Activated CD8-positive, alpha-beta memory T cell treated with anti-CD3 and anti-CD28 coated beads, Interleukin-2, amount 50 U/mL, for 24 hours (primary cell): ENCODE data around the gene TIFAB.

Experiments used
- DNase-seq: peaks from one replicate; pipeline ENCODE4 v3.0.0-alpha.2; 2020; ENCODE audit errors: extremely low read depth

TIFAB gene

DNA sequence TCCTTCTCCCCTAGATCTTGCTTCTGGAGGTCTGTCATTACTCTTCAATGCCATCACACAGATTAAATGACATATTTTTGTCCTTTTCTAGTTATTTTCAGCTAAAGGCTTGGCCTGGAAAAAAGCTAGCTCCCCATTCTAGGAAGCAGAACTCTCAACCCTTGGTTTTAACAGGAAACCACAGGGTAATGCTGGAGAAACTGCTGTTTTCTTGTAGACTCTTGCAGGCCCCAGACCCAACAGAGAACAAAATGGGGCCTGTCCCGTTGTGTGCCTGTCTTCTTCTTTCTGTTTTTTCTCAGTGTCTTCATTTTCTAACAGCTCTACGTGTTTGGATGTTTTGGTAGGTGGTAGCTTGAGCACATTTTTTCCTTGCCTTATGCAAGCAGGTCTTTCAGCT, 26.5 kb downstream of the TIFAB start:
- no peak for DNase-seq

DNA sequence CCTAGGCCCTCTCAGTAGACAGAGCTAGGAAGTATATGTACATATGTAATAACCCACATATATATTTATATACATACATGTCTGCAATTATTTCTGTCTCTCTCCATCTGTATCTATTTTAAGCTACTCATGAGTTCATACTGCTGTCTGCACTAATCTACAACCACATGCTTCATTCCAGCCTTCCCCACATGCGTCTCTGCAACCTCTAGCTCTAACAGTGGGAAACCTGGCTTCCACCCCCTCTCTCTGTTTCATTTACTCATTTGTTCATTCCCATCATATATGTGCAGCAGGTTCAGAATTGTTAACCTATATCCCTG, 28.3 kb downstream of the TIFAB start:
- no peak for DNase-seq

DNA sequence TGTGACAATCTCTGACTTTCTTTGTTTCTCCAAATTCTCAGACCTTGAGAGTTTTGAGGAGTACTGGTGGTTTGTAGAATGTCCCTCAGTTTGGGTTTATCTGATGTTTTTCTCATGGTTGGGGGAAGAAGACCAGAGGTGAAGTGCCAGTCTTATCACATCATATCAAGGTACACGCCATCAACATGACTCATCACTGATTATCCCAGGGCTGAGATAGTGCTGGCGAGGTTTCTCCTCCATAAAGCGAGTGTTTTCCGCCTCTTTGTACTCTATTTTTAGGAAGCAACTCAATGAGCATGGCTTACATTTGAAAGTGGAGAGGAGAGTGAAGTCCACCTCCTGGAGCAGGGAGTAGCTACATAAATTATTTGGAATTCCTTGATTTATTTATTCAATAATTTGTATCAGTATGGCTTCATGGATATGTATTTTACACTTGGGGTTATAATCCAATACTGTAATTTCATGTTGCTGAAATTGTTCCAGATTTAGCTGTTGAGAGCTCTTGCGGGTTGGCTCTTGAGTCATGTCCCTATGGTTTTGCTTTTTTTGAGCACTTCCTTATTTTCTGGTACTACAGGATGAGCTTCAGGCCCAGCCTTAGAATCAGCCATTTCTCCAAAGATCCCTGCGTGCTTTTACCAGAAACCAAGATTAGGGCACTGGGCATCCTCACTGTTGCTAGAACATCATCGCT, 28.9 kb downstream of the TIFAB start:
- no peak for DNase-seq

- DNase-seq = no peak
Observed at GRCh38 chr5:135422419-135422818, 29.7 kb downstream of the TIFAB start.

DNA sequence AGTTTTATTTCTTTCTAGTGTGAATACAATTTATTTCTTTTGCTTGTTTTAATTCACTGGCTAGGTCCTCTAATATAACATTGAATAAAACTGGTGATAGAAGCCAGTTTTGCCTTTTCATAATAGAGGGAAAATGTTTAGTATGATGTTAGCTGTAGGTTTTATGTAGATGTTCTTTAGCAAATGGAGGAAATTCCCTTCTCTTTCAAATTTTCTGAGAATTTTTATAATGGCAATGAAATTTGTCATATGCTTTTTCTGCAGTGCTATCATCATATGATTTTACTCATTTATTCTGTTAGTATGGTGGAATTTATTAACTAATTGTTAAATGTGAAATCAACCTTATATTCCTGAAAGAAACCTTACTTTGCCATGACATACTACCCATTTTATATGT, 35.1 kb downstream of the TIFAB start:
- DNase-seq = no peak

DNA sequence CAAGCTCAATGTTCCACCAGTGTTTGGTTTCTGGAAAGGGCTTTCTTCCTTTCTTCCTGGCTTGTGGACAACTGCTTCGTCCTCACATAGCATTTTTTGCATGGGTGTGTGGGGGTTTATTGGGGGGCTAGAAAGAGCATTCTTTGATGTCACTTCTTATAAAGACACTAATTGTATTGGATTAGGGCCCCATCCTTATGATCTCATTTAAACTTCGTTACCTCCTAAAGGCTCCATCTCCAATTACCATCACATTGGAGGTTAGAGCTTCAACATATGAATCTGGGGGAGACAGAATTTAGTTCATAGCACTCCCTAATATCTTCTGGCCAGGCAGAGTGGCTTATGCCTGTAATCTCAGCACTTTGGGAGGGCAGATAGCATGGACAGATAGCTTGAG, 47.1 kb downstream of the TIFAB start:
- no peak for DNase-seq

DNA sequence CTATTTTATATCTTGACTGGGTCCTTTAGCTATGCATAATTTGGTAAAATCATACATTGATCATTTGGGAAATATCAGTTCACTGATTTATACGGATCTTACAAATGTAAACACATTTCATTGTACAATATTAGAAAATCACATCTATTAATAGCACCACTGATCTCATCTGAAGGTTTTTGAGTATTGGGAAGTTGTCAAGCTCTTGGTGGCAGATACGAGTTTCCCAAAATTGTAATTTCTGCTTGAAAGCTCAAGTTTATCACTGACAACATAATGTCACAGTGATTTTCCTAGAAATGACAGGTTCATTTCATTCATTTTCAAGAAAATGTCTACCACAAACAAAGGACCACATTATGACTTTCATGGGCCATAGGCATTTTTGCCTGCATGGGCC, 50.1 kb downstream of the TIFAB start:
- no peak for DNase-seq

DNA sequence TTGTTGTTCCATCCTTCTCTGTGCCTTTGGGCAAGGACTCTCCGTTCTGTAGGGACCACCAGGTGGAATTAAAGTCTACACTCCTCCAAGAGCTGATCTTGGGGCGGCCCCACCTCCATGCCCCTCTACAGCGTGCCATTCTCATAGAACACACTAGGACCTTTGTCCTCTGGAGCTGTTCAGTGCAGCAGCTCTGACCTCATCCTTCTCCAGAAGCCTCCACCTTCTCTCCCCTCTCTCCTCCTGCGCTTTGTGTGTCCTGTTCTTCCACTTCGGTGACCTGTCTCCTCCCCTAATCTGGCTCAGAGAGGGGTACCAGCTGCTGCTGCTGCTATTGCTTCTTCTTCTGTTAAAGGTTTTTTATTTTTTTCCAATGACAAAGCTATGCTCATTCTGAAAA, 51.3 kb downstream of the TIFAB start:
- no peak for DNase-seq

DNA sequence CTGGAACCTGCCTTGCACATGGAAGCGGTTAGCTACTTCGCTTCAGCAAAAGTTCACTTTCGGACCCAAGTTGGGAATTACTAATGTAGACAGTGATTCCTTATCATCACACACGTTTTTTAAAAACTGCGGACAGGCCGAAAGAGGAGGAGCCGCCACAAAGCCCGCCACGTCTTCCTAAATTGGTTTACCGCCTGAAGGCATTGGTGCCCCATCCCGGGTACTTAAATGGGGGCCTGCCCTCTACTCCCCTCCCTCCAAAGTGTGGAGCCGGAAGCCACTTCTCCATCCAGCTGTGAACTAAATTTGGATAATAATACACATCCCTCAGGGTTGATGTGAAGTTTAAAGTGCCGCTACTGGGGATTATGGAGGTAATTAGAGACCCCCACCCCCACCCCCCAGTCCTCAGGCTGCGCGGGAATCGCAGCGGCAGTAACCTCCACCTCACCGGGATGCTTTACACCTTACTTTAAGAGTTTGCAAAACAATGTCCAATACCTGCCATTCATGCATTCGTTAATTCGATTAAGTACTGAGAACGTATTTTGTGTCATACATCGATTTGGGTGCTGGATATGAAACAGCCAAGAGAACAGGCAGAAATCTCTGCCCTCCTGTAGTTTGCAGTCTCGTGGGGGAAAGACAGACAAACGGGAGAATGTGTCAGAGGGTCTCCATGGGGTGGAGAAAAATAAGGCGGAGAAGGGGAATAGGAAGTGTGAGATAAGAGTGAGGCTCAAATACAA, 52.2 kb downstream of the TIFAB start:
- DNase-seq = no peak

DNA sequence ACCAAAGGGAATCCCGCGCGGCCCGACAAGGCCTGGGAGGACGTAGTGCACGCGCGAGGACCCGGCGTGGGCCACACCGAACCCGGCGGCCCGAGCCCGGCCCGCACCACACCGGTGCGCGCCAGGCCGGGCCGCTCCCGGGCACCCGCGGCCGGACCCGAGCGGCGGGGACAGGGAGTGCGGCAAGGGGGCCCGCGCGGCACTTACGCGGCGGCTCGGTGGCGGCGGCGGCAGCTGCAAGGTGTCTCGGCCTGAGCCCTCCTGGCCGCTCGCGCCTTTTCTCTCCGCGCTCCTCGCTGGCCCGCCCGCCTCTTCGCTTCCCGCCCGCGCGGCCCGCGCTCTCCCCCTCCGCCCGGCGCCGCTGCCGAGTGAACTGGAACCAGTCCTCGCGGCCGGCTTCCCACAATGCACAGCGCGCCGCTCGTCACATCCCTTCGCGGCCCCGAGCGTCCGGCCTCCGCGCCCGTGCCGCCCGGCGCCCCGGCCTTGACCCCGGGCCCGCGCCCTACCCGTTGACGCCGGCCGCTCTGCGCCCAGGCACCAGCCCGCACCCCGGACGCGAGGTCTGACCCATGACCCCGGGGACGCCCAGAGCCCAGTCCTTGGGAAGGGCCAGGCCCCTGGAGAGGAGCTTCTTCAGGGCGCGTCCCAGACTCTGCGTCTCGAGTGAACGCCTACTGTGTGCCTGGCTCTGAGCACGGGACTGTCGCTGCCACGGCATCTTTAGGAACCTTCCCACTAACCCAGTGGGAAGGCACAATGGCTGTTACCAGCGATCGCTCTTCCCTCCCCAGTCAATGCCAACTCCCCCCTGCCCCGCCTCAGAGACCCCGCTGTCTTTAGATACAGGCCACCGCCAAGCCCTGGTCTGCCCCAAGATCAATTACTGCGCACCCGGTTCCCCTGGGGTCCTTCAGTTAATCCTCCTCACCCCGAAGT, 53.0 kb downstream of the TIFAB start, which contains the start of gene MACROH2A1:
Gene MACROH2A1 (minus strand): TSS at position 377 of the 939 bp plus-strand sequence. CDS start 10,138 bp downstream, outside the sequence.
- peak; percentile 39 for DNase-seq

DNA sequence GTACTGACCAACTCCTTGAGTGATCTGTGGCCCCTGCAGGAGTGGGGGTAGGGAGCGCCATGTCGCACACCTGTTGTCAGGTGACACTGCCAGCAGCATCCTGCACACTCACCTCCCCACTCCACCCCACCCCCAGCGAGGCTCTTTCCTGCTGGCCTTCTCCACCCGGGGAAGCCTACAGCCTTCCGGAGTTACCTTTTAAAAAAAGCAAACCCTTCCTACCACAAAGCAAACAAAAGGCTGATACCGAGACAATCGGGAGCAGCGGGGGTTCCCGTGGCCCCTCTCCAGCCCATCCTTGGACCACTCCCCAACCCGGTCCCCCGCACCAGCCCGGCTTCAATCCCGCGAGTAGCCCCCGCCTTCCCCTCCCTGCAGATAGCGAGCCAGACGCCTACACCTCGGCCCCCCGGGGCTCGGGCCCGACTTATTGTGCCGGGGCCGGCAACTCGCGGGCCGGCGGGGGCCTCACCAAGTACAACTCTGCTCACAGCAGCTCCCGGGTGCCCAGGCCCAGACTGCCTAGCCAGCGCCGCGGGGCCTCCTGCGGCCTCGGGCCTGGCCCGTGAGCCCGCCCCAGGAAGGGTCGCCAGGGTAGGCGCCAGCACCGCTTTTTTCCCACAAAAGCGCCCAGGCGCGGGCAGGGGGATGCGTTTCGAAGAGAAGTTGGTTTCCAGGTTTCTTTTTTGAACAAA, 53.8 kb downstream of the TIFAB start:
- DNase-seq = no peak
